Myometrial cell (primary cell): ENCODE results near the gene TUBA3D. TPM values are rescaled to one million over a fixed set of nuclear protein-coding genes. Genes with fewer than 3 reads are reported as not detected.

Source experiments
- total RNA-seq: library from RNA; depleted of rRNA; stranded (reverse); fragments of >200 nt; gene quantifications from 2 replicates; pipeline ENCODE4 v1.2.3, GENCODE V29; 2015

The TUBA3D gene
- total RNA-seq = 0.53 and 0.58 TPM in 2 replicates

GRCh38 chr2:131475831-131476230, at the start of gene TUBA3D:
Gene TUBA3D, plus strand, starts transcription at chr2:131476119. Its CDS starts 81 bp downstream, at chr2:131476200.

DNA sequence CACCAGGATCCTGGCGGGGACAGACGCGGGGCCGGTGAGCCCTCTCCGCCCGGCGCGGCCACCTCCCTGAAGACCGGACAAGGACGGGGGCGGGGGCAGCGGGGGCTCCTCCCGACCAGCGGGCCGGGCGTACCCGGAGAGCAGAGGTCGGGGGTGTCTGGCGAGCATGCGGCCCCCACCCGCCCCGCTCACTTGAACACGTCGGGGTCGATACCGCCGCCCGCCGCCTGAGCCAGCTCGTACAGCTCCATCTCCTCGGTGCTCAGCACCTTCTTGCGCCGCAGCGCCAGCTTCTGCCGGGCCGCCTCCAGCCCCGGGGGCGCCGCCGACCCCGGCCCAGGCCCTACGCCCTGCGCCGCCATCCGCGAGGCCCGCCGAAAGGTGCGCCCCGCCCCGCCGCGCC, 16.1 kb downstream of the TUBA3D start, which contains the start of gene MZT2A:
Gene MZT2A, minus strand, starts transcription at position 383 of the 403 bp plus-strand sequence. Its CDS starts 21 bp downstream, at position 362.

DNA sequence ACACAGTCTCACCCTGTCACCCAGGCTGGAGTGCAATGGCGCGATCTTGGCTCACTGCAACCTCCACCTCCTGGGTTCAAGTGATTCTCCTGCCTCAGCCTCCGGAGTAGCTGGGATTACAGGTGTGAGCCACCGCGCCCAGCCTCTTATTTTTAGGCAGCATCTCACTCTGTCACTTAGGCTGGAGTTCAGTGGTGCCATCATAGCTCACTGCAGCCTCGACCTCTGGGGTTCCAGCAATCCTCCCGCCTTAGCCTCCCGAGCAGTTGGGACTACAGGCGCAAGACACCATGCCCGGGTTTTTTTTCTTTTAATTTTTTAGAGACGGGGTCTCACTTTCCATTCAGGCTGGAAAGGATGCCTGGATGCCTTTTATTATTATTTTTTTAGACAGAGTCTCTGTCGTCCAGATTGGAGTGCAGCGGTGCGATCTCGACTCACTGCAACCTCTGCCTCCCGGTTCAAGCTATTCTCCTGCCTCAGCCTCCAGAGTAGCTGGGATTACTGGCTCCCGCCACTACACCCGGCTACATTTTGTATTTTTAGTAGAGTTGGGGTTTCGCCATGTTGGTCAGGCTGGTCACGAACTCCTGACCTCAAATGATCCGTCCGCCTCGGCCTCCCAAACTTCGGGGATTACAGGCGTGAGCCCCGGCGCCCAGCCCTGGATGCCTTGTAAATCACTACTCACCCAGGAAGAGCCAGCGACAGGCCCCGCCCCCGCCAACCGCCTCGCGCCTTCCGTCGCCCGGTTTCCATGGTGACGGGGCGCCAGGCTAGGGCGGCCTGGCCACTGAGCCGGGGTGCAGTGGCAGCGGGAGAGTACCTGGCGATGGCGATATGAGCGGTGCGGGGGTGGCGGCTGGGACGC, 51.4 kb downstream of the TUBA3D start, which contains the start of gene CCDC74A:
Gene CCDC74A, plus strand, starts transcription at position 758 of the 871 bp plus-strand sequence. Its CDS starts 83 bp downstream, at position 841.

Other genes starting within 250 kb of the TUBA3D start
- not detected in 2 replicates for gene RAB6D, start 112.0 kb upstream of the TUBA3D start, total RNA-seq
- gene MZT2A, start 16.3 kb downstream of the TUBA3D start, total RNA-seq = 112 and 146 TPM in 2 replicates
- 20.0 and 30.3 TPM in 2 replicates for gene CCDC74A, start 51.8 kb downstream of the TUBA3D start, total RNA-seq